ENCODE data around the gene CD300LG.
A peak's percentile ranks its signal among the peaks of the same experiment; 100 is the strongest.

CD300LG gene

DNA sequence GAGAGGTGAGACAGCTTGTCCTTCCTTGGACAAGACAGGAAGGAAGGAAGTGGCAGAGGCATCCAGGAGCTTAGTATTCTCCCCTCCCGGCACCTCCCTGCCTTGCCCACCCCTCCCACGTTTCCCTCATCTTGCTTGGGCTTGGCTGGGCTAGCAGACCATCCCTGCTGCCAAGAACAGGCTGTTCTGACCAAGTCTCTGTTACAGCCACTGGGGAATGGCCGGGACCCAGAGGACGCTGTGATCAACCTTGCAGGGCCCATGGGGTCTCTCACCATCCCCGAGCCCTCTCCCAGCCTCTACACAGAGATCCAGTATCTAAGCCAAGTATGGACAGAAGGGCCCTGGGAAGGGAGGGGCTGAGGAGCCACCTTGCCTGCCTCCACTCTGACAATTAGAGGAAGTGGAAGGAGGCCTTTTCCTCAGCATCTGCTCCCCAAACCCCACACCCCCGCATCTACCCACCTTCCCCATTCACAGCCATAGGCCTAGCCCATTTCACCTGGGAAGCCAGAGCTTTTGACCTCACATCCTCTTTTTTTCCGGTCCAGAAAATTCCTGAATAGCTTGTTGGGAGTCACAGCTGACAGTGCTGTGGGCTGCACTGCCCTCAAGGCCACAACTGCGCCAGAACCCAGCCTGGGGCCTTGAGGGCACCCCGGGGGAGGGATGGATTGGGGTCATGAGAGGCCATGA is 14.1 kb downstream of the CD300LG start:
- 76% methylated on average over 6 of the region's 9 CpGs for WGBS
- H2BK15ac ChIP-seq (ENCODE audit: low read depth, poor library complexity, severe bottlenecking): no peak overlapping the region

DNA sequence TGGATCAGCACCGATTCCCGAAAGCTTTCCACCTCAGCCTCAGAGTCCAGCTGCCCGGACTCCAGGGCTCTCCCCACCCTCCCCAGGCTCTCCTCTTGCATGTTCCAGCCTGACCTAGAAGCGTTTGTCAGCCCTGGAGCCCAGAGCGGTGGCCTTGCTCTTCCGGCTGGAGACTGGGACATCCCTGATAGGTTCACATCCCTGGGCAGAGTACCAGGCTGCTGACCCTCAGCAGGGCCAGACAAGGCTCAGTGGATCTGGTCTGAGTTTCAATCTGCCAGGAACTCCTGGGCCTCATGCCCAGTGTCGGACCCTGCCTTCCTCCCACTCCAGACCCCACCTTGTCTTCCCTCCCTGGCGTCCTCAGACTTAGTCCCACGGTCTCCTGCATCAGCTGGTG is 15.0 kb downstream of the CD300LG start:
- 77% methylated on average over 8 of the region's 9 CpGs for WGBS
- no peak overlapping the region for H3K27ac ChIP-seq (ENCODE audit: low read length, poor library complexity, severe bottlenecking)
- H2BK5ac ChIP-seq (ENCODE audit: low read depth, low read length, poor library complexity, severe bottlenecking): no peak overlapping the region
- H3K23ac ChIP-seq (ENCODE audit: low read length in 2 of 2): no peak overlapping the region
- H3K9me3 ChIP-seq (ENCODE audit: control insufficient read depth, low read length): no peaks in the 10 kb centered on the region
- no peak overlapping the region for H2AFZ ChIP-seq (ENCODE audit: low read depth, low read length)
- H3K27me3 ChIP-seq (ENCODE audit: control insufficient read depth in 1 of 2, insufficient read depth in 1 of 2, low read length in 2 of 2): peaks cover 63 to 85% of the 10 kb centered on the region in 2 experiments
- H2BK120ac ChIP-seq (ENCODE audit: low read depth, low read length): no peak overlapping the region
- DNase-seq: no peak
- H3K14ac ChIP-seq (ENCODE audit: low read length in 2 of 2): no peak overlapping the region
- no peak overlapping the region for H3K9ac ChIP-seq (ENCODE audit: low read length)
- H3K4me1 ChIP-seq (ENCODE audit: control insufficient read depth, insufficient read depth, low read depth, low read length): peaks cover 4% of the 10 kb centered on the region
- H2BK12ac ChIP-seq (ENCODE audit: low read length in 2 of 2): no peak overlapping the region
- H3K4me2 ChIP-seq (ENCODE audit: low read length, poor library complexity, severe bottlenecking): no peak overlapping the region
- H2BK15ac ChIP-seq (ENCODE audit: low read depth, poor library complexity, severe bottlenecking): no peak overlapping the region
- no peak overlapping the region for H3K4ac ChIP-seq (ENCODE audit: low read depth in 1 of 2, low read length in 2 of 2)
- no peak overlapping the region for H3K4me3 ChIP-seq (ENCODE audit: insufficient read depth in 1 of 2, low read depth in 1 of 2, low read length in 2 of 2)
- no peaks in the 10 kb centered on the region for H3K79me1 ChIP-seq (replicated peaks; ENCODE audit: low read length, poor library complexity, severe bottlenecking)
- no peak overlapping the region for H2AK5ac ChIP-seq (ENCODE audit: low read length, severe bottlenecking)
- H3K18ac ChIP-seq (ENCODE audit: low read depth in 1 of 2, low read length in 2 of 2): no peak overlapping the region
- H4K8ac ChIP-seq (ENCODE audit: low read length): no peak overlapping the region
- H3K36me3 ChIP-seq (ENCODE audit: control insufficient read depth in 1 of 2, insufficient read depth in 2 of 2, low read depth in 1 of 2, low read length in 2 of 2): no peaks in the 10 kb centered on the region
- H4K91ac ChIP-seq (ENCODE audit: low read length): no peak overlapping the region

More for the DNA sequence above, 14.1 kb downstream of the CD300LG start:
- no peaks in the 10 kb centered on the region for H3K9me3 ChIP-seq (ENCODE audit: control insufficient read depth, low read length)
- DNase-seq: no peak
- no peak overlapping the region for H3K9ac ChIP-seq (ENCODE audit: low read length)
- H4K91ac ChIP-seq (ENCODE audit: low read length): no peak overlapping the region
- H2BK5ac ChIP-seq (ENCODE audit: low read depth, low read length, poor library complexity, severe bottlenecking): no peak overlapping the region
- no peaks in the 10 kb centered on the region for H3K36me3 ChIP-seq (ENCODE audit: control insufficient read depth in 1 of 2, insufficient read depth in 2 of 2, low read depth in 1 of 2, low read length in 2 of 2)
- no peak overlapping the region for H2BK120ac ChIP-seq (ENCODE audit: low read depth, low read length)
- no peak overlapping the region for H3K14ac ChIP-seq (ENCODE audit: low read length in 2 of 2)
- H2AK5ac ChIP-seq (ENCODE audit: low read length, severe bottlenecking): no peak overlapping the region
- no peak overlapping the region for H2BK12ac ChIP-seq (ENCODE audit: low read length in 2 of 2)
- no peaks in the 10 kb centered on the region for H3K79me1 ChIP-seq (replicated peaks; ENCODE audit: low read length, poor library complexity, severe bottlenecking)
- H2AFZ ChIP-seq (ENCODE audit: low read depth, low read length): no peak overlapping the region
- peaks cover 68 to 88% of the 10 kb centered on the region in 2 experiments for H3K27me3 ChIP-seq (ENCODE audit: control insufficient read depth in 1 of 2, insufficient read depth in 1 of 2, low read length in 2 of 2)
- H3K4me3 ChIP-seq (ENCODE audit: insufficient read depth in 1 of 2, low read depth in 1 of 2, low read length in 2 of 2): no peak overlapping the region
- H3K27ac ChIP-seq (ENCODE audit: low read length, poor library complexity, severe bottlenecking): no peak overlapping the region
- H3K4me2 ChIP-seq (ENCODE audit: low read length, poor library complexity, severe bottlenecking): no peak overlapping the region
- H3K18ac ChIP-seq (ENCODE audit: low read depth in 1 of 2, low read length in 2 of 2): no peak overlapping the region
- H4K8ac ChIP-seq (ENCODE audit: low read length): no peak overlapping the region
- H3K4me1 ChIP-seq (ENCODE audit: control insufficient read depth, insufficient read depth, low read depth, low read length): peaks cover 4% of the 10 kb centered on the region
- peak overlapping the region in 1 of 2 experiments; percentile 18 for H3K23ac ChIP-seq (ENCODE audit: low read length in 2 of 2)
- no peak overlapping the region for H3K4ac ChIP-seq (ENCODE audit: low read depth in 1 of 2, low read length in 2 of 2)

DNA sequence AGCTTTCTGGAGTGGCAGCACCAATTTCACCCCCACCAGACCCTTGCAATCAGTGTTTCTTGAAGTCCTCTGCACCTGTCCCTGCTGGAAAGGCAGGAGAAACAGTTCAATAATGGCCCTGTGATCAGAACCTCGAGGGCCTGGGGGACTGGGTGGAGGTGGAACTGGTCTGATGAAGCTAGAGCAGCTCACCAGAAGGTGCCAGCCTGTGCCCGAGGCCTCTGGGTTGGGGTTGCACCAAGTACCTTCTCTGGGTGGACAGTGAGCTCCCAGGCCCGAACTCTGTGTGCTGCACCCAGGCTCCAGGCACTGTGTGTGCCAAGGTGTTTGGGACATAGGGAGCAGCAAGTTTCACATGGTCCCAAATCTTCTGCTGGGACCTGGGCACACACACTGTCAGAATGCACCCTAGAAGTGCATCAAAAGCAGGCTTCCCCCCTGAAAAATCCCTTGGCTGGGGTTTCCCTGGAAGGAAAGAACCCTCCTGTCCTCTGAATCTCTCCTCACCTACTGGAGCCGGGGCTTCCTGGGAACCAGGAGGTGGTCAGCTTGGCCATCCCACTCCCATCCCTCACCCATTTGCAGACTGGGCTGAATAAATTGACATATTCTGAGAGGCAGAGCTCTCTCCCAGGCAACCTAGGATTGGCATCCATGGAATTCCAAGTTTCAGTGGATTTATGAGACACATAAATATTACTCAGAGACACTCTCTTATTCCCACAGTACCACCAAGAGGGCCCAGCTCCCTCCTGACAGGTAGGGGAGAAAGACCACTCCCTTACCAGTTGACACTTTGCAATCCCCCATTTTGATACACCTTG is 17.4 kb downstream of the CD300LG start:
- no peaks in the 10 kb centered on the region for H3K9me3 ChIP-seq (ENCODE audit: control insufficient read depth, low read length)
- DNase-seq: no peak
- peaks cover 49 to 76% of the 10 kb centered on the region in 2 experiments for H3K27me3 ChIP-seq (ENCODE audit: control insufficient read depth in 1 of 2, insufficient read depth in 1 of 2, low read length in 2 of 2)
- H2AK5ac ChIP-seq (ENCODE audit: low read length, severe bottlenecking): no peak overlapping the region
- no peak overlapping the region for H3K4me3 ChIP-seq (ENCODE audit: insufficient read depth in 1 of 2, low read depth in 1 of 2, low read length in 2 of 2)
- H3K4me2 ChIP-seq (ENCODE audit: low read length, poor library complexity, severe bottlenecking): no peak overlapping the region
- H4K91ac ChIP-seq (ENCODE audit: low read length): no peak overlapping the region
- H3K4me1 ChIP-seq (ENCODE audit: control insufficient read depth, insufficient read depth, low read depth, low read length): peaks cover 4% of the 10 kb centered on the region
- no peak overlapping the region for H2BK12ac ChIP-seq (ENCODE audit: low read length in 2 of 2)
- no peak overlapping the region for H3K4ac ChIP-seq (ENCODE audit: low read depth in 1 of 2, low read length in 2 of 2)
- no peak overlapping the region for H3K23ac ChIP-seq (ENCODE audit: low read length in 2 of 2)
- no peaks in the 10 kb centered on the region for H3K79me1 ChIP-seq (replicated peaks; ENCODE audit: low read length, poor library complexity, severe bottlenecking)
- no peak overlapping the region for H2AFZ ChIP-seq (ENCODE audit: low read depth, low read length)
- no peak overlapping the region for H3K14ac ChIP-seq (ENCODE audit: low read length in 2 of 2)
- no peak overlapping the region for H3K18ac ChIP-seq (ENCODE audit: low read depth in 1 of 2, low read length in 2 of 2)
- WGBS: 65% methylated on average over 4 of the region's 4 CpGs
- H2BK15ac ChIP-seq (ENCODE audit: low read depth, poor library complexity, severe bottlenecking): no peak overlapping the region
- no peak overlapping the region for H2BK5ac ChIP-seq (ENCODE audit: low read depth, low read length, poor library complexity, severe bottlenecking)
- no peak overlapping the region for H2BK120ac ChIP-seq (ENCODE audit: low read depth, low read length)
- H3K36me3 ChIP-seq (ENCODE audit: control insufficient read depth in 1 of 2, insufficient read depth in 2 of 2, low read depth in 1 of 2, low read length in 2 of 2): no peaks in the 10 kb centered on the region
- H3K9ac ChIP-seq (ENCODE audit: low read length): no peak overlapping the region
- no peak overlapping the region for H4K8ac ChIP-seq (ENCODE audit: low read length)
- no peak overlapping the region for H3K27ac ChIP-seq (ENCODE audit: low read length, poor library complexity, severe bottlenecking)

DNA sequence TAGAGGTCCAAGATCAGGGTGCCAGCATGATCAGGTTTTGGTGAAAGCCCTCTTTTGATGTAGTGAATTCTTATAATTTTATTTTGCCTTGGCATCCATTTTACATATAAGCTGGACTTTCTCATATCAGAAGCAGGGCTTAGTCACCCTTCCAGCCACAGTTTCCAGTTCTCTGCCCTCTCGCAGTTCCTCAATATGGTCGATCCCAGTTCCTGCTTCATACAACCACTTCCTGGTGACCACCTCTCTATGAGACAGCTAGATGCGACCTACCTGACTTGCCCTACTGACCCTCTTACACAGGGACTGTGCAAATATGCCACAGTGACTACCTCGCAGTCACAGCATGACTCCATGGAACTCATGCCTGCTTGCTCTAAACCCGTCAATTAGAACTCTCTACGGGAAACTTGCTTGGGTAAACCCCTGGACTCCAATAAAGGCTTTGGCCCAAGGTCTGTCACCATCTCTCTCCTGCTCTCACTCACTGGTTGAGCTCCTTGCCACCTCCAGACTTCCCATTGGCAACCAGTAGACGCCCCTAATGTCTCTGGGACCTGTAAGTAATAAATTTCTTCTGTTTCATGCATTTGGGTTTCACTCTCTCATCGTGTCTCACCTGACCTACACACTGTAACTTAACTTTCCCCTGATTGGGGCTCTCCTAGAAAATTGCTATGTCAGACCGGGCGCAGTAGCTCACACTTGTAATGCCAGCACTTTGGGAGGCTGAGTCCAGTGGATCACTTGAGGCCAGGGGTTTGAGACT is 21.4 kb downstream of the CD300LG start:
- Histone ChIP-seq H3K23ac (ENCODE audit: low read length in 2 of 2) (no peak overlapping the region), H2BK15ac (ENCODE audit: low read depth, poor library complexity, severe bottlenecking) (no peak overlapping the region), H3K18ac (ENCODE audit: low read depth in 1 of 2, low read length in 2 of 2) (no peak overlapping the region), H3K4me1 (ENCODE audit: control insufficient read depth, insufficient read depth, low read depth, low read length) (peaks cover 4% of the 10 kb centered on the region), H3K4ac (ENCODE audit: low read depth in 1 of 2, low read length in 2 of 2) (no peak overlapping the region), H2AFZ (ENCODE audit: low read depth, low read length) (no peak overlapping the region), H3K4me2 (ENCODE audit: low read length, poor library complexity, severe bottlenecking) (no peak overlapping the region), H2AK5ac (ENCODE audit: low read length, severe bottlenecking) (no peak overlapping the region), H3K14ac (ENCODE audit: low read length in 2 of 2) (no peak overlapping the region), H3K79me1 (replicated peaks; ENCODE audit: low read length, poor library complexity, severe bottlenecking) (no peaks in the 10 kb centered on the region), H3K4me3 (ENCODE audit: insufficient read depth in 1 of 2, low read depth in 1 of 2, low read length in 2 of 2) (no peak overlapping the region), H3K36me3 (ENCODE audit: control insufficient read depth in 1 of 2, insufficient read depth in 2 of 2, low read depth in 1 of 2, low read length in 2 of 2) (no peaks in the 10 kb centered on the region), H4K91ac (ENCODE audit: low read length) (no peak overlapping the region), H2BK12ac (ENCODE audit: low read length in 2 of 2) (no peak overlapping the region), H2BK120ac (ENCODE audit: low read depth, low read length) (no peak overlapping the region), H3K27me3 (ENCODE audit: control insufficient read depth in 1 of 2, insufficient read depth in 1 of 2, low read length in 2 of 2) (peaks cover 50 to 61% of the 10 kb centered on the region in 2 experiments), H3K9me3 (ENCODE audit: control insufficient read depth, low read length) (no peaks in the 10 kb centered on the region), H4K8ac (ENCODE audit: low read length) (no peak overlapping the region), H3K9ac (ENCODE audit: low read length) (no peak overlapping the region), H3K27ac (ENCODE audit: low read length, poor library complexity, severe bottlenecking) (no peak overlapping the region), H2BK5ac (ENCODE audit: low read depth, low read length, poor library complexity, severe bottlenecking) (no peak overlapping the region)
- WGBS: 85% methylated on average over 10 of the region's 10 CpGs
- no peak for DNase-seq

Data from mesenchymal stem cell (in vitro differentiated cells and primary cell).